HG03135 (cell line): Measurements from ENCODE around the gene NLRP13.

ENCODE experiments used
- ATAC-seq: cut with Tn5 transposase; IDR thresholded peaks from one replicate; pipeline ENCODE4 v1.9.1; 2021; ENCODE audit warnings: mild to moderate bottlenecking, moderate library complexity; ENCODE audit not compliant: unreplicated experiment

Gene NLRP13

GRCh38 chr19:55901369-55902079 lies 30.6 kb downstream of the NLRP13 start:
- no peak for ATAC-seq

- ATAC-seq, result no peak
Measured at GRCh38 chr19:55898911-55899310, 33.2 kb downstream of the NLRP13 start.

- no peak for ATAC-seq
Measured at GRCh38 chr19:55882626-55883025, 49.5 kb downstream of the NLRP13 start.

- ATAC-seq, result no peak
Measured at GRCh38 chr19:55877211-55877610, 54.9 kb downstream of the NLRP13 start.

GRCh38 chr19:55870736-55871135 lies 61.4 kb downstream of the NLRP13 start:
- ATAC-seq, result no peak

- ATAC-seq, result no peak
Measured at GRCh38 chr19:55867101-55867500, 65.0 kb downstream of the NLRP13 start.

- no peak for ATAC-seq
Measured at GRCh38 chr19:55866521-55866920, 65.6 kb downstream of the NLRP13 start.

- ATAC-seq, result no peak
Measured at GRCh38 chr19:55858969-55859368, 73.2 kb downstream of the NLRP13 start.

GRCh38 chr19:55858401-55858800 lies 73.7 kb downstream of the NLRP13 start:
- no peak for ATAC-seq

- no peak for ATAC-seq
Measured at GRCh38 chr19:55857974-55858373, 74.2 kb downstream of the NLRP13 start.

- no peak for ATAC-seq
Measured at GRCh38 chr19:55857149-55857548, 75.0 kb downstream of the NLRP13 start.

- no peak for ATAC-seq
Measured at GRCh38 chr19:55855160-55855559, 77.0 kb downstream of the NLRP13 start.
